MM.1S (cell line): ENCODE results near the gene ANG.

Experiments used
- CTCF ChIP-seq: fragments of 300-600 bp; sonication (generic); IDR thresholded peaks from 2 replicates; pipeline ENCODE4 v1.5.1; 2016; ENCODE audit warnings: antibody characterized with exemption, low read length, mixed read lengths
- EZH2 ChIP-seq: fragments of 300-600 bp; sonication (generic); optimal IDR thresholded peaks from 2 replicates; pipeline ENCODE3; 2017; ENCODE audit warnings: low read depth, mild to moderate bottlenecking, antibody characterized with exemption, low read length, mixed read lengths
- EZH2phosphoT487 ChIP-seq: fragments of 300-600 bp; sonication (generic); IDR thresholded peaks from 2 replicates; pipeline ENCODE4 v1.6.1; 2018; ENCODE audit warnings: antibody characterized with exemption, low read length

- TF ChIP-seq CTCF = no peak
- TF ChIP-seq EZH2 = no peak
- TF ChIP-seq EZH2phosphoT487 = no peak
These were observed 38.0 kb downstream of the ANG start for GRCh38 chr14:20726531-20726930.
